MM.1S (cell line): ENCODE data around the gene SEPTIN5.

Experiments
- DNase-seq: peaks from one replicate; pipeline ENCODE4 v3.0.0-alpha.2; 2015
- H2AFZ ChIP-seq: fragments of 300-600 bp; sonication (generic); 2 replicates; pipeline ENCODE4 v1.6.0; 2016; ENCODE audit warnings: antibody characterized with exemption, low read length
- H3F3A ChIP-seq: fragments of 300-600 bp; sonication (generic); 2 replicates; pipeline ENCODE4 v1.6.1; 2016; ENCODE audit warnings: mild to moderate bottlenecking, antibody characterized with exemption, low read length, moderate library complexity, mixed read lengths; ENCODE audit not compliant: insufficient read depth
- H3K27ac ChIP-seq: fragments of 300-600 bp; sonication (generic); 2 replicates; pipeline ENCODE4 v1.5.1; 2016; ENCODE audit warnings: mild to moderate bottlenecking, low read length
- H3K27me3 ChIP-seq: fragments of 300-600 bp; sonication (generic); replicated peaks from 2 replicates; pipeline ENCODE4 v1.6.0; 2016; ENCODE audit warnings: low read length; ENCODE audit not compliant: insufficient read depth
- H3K36me3 ChIP-seq: fragments of 300-600 bp; sonication (generic); replicated peaks from 2 replicates; pipeline ENCODE4 v1.6.1; 2016; ENCODE audit warnings: mild to moderate bottlenecking, low read length, mixed read lengths; ENCODE audit not compliant: insufficient read depth
- H3K4me1 ChIP-seq: fragments of 300-600 bp; sonication (generic); 2 replicates; pipeline ENCODE4 v1.6.1; 2016; ENCODE audit warnings: low read length, mixed read lengths
- H3K4me2 ChIP-seq: fragments of 300-600 bp; sonication (generic); 2 replicates; pipeline ENCODE4 v1.6.0; 2016; ENCODE audit warnings: low read depth, low read length
- H3K4me3 ChIP-seq: fragments of 300-600 bp; sonication (generic); 2 replicates; pipeline ENCODE4 v1.5.1; 2016; ENCODE audit warnings: low read length, mixed read lengths
- H3K79me2 ChIP-seq: fragments of 300-600 bp; sonication (generic); 2 replicates; pipeline ENCODE4 v1.6.1; 2016; ENCODE audit warnings: mixed run types, low read length, mixed read lengths
- H3K9ac ChIP-seq: fragments of 300-600 bp; sonication (generic); 2 replicates; pipeline ENCODE4 v1.6.1; 2016; ENCODE audit warnings: low read length, mixed read lengths
- H3K9me2 ChIP-seq: fragments of 300-600 bp; sonication (generic); replicated peaks from 2 replicates; pipeline ENCODE4 v1.6.1; 2016; ENCODE audit warnings: mild to moderate bottlenecking, low read length, mixed read lengths; ENCODE audit not compliant: insufficient read depth
- H3K9me3 ChIP-seq: fragments of 300-600 bp; sonication (generic); replicated peaks from 2 replicates; pipeline ENCODE4 v1.6.1; 2016; ENCODE audit warnings: mild to moderate bottlenecking, low read length, mixed read lengths; ENCODE audit not compliant: insufficient read depth
- H4K20me1 ChIP-seq: fragments of 300-600 bp; sonication (generic); 2 replicates; pipeline ENCODE4 v1.6.1; 2016; ENCODE audit warnings: mild to moderate bottlenecking, low read length, moderate library complexity, mixed read lengths; ENCODE audit not compliant: insufficient read depth
- EZH2 ChIP-seq: fragments of 300-600 bp; sonication (generic); optimal IDR thresholded peaks from 2 replicates; pipeline ENCODE3; 2017; ENCODE audit warnings: low read depth, mild to moderate bottlenecking, antibody characterized with exemption, low read length, mixed read lengths
- EZH2phosphoT487 ChIP-seq: fragments of 300-600 bp; sonication (generic); IDR thresholded peaks from 2 replicates; pipeline ENCODE4 v1.6.1; 2018; ENCODE audit warnings: antibody characterized with exemption, low read length
- TF ChIP-seq, protein P1 (sequence below): fragments of 300-600 bp; sonication (generic); IDR thresholded peaks from 2 replicates; pipeline ENCODE4 v1.5.1; 2016; ENCODE audit warnings: antibody characterized with exemption, low read length, mixed read lengths

The SEPTIN5 gene

DNA sequence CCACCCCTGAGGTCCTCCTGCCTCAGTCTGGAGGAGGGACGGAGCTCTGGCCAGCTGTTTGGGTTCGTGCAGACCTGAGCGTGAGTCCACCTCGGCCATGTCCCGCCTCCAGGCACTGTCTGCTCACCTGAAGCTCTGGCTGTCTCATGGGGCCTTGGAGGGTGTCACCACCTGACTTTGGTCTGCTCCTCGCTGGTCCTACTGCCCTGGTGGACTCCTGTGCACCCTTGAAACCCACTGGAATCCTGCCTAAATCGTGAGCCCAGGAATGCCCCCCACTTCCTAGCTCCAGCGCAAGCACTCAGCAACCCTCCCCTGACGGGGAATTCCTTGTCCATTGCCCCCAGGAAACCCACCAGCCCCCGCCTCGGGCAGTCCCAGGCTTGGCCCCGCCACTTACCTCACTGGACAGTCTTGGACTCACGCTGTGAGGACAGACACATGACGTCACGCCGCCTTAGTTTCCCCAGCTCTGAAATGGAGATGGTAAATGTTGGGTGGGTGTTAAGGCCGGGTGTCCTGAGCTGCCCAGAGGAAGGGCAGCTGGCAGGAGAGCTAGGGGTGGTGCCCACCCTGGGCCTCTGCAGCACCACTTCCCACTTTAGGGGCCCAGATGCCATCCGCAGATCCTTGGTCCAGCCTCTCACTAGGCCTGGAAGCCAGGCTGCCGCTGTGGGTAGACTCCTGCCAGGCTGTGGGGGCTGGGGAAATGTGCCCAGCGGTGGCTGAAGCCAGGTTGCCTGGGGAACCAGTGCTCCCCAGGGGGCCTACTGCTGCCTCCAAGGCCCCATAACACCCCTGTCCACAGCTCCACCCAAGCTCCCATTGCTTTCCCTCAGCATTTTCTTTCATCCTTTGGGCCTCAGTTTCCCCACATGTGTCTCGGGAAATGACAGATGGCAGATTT is 28.1 kb downstream of the SEPTIN5 start:
- Histone ChIP-seq H3K4me3 (no peak overlapping the region), H3K27ac (no peak overlapping the region), H4K20me1 (no peaks in the 10 kb centered on the region), H3K9ac (no peak overlapping the region), H3K9me3 (no peaks in the 10 kb centered on the region), H2AFZ (no peak overlapping the region), H3K27me3 (peaks cover 72% of the 10 kb centered on the region), H3K79me2 (no peaks in the 10 kb centered on the region), H3K4me1 (no peaks in the 10 kb centered on the region), H3K9me2 (no peaks in the 10 kb centered on the region), H3K36me3 (no peaks in the 10 kb centered on the region), H3F3A (no peaks in the 10 kb centered on the region), H3K4me2 (no peak overlapping the region)
- TF ChIP-seq, protein P1, sequence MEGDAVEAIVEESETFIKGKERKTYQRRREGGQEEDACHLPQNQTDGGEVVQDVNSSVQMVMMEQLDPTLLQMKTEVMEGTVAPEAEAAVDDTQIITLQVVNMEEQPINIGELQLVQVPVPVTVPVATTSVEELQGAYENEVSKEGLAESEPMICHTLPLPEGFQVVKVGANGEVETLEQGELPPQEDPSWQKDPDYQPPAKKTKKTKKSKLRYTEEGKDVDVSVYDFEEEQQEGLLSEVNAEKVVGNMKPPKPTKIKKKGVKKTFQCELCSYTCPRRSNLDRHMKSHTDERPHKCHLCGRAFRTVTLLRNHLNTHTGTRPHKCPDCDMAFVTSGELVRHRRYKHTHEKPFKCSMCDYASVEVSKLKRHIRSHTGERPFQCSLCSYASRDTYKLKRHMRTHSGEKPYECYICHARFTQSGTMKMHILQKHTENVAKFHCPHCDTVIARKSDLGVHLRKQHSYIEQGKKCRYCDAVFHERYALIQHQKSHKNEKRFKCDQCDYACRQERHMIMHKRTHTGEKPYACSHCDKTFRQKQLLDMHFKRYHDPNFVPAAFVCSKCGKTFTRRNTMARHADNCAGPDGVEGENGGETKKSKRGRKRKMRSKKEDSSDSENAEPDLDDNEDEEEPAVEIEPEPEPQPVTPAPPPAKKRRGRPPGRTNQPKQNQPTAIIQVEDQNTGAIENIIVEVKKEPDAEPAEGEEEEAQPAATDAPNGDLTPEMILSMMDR = no peak
- TF ChIP-seq EZH2phosphoT487 (no peak), EZH2 (no peak)
- no peak for DNase-seq

DNA sequence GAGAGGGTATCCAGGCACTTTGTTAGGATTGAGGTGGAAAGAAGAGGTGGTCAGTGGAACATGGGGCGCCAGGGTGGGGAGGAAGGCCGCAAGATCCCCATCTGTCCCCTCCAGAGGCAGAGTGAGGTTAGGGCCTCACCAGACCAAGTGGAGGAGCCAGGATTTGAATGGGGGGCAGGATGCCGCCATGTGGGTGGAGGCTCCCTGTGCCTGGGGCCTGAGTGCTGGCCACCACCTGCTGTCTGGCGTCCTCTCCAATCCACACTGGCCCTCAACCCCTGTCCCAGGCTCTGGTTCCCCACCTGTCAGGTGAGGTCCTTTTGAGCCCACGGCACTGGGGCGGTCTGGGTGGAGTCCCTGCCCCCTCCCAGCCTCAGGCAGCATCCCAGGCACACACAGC is 28.8 kb downstream of the SEPTIN5 start:
- Histone ChIP-seq H3K36me3 (no peaks in the 10 kb centered on the region), H3K9ac (no peak overlapping the region), H3K4me1 (no peaks in the 10 kb centered on the region), H3K4me2 (no peak overlapping the region), H3F3A (no peaks in the 10 kb centered on the region), H3K79me2 (no peaks in the 10 kb centered on the region), H2AFZ (no peak overlapping the region), H3K9me2 (no peaks in the 10 kb centered on the region), H4K20me1 (no peaks in the 10 kb centered on the region), H3K27me3 (peaks cover 75% of the 10 kb centered on the region), H3K27ac (no peak overlapping the region), H3K4me3 (no peak overlapping the region), H3K9me3 (no peaks in the 10 kb centered on the region)
- TF ChIP-seq EZH2 (no peak), EZH2phosphoT487 (no peak)
- TF ChIP-seq, protein P1 = no peak
- DNase-seq = no peak

DNA sequence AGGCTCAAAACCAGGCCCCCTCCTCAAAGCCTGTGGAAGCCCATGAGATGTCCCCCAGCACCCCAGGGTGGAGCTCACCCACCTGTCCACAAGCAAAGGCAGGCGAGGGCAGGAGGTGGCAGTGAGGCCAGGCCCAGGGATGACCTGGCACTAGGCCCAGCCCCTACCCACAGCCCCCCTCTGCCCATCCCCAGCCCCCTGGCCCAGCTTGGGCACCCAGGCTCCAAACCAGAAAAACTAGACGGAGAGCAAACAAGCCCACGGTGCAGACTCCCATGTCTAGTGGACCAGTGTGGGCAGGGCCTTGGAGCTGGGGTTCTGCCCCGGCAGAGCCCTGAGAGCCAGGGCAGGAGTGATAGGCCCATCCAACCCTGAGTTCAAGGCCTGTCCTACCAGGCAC is 29.3 kb downstream of the SEPTIN5 start:
- DNase-seq = no peak
- Histone ChIP-seq H3F3A (no peaks in the 10 kb centered on the region), H3K27me3 (peaks cover 80% of the 10 kb centered on the region), H3K4me2 (no peak overlapping the region), H3K79me2 (no peaks in the 10 kb centered on the region), H3K9me2 (no peaks in the 10 kb centered on the region), H4K20me1 (no peaks in the 10 kb centered on the region), H3K36me3 (no peaks in the 10 kb centered on the region), H2AFZ (no peak overlapping the region), H3K4me3 (no peak overlapping the region), H3K4me1 (no peaks in the 10 kb centered on the region), H3K9ac (no peak overlapping the region), H3K9me3 (no peaks in the 10 kb centered on the region), H3K27ac (no peak overlapping the region)
- TF ChIP-seq, protein P1 = no peak
- TF ChIP-seq EZH2 = no peak
- no peak for TF ChIP-seq EZH2phosphoT487
